ENCODE measurements around the gene MCF2L.
"Not testable (repeated sequence)": the region's sequence is repeated elsewhere in the genome, so short reads cannot be mapped to it uniquely, and the experiment has no call there.

MCF2L gene

GRCh38 chr13:113105921-113106452, 137.0 kb downstream of the MCF2L start:
- no peak for TF ChIP-seq CTCF (IDR thresholded peaks at IDR 0.05; ENCODE audit: borderline replicate concordance, control extremely low read depth, extremely low read depth, insufficient read depth, missing control alignments)
- in situ Hi-C loops (cut with MboI; ENCODE audit: low sequenced_read_pairs, unreplicated experiment): no loop called here
- DNase-seq (ENCODE audit: low spot score): no peak

- TF ChIP-seq CTCF (IDR thresholded peaks at IDR 0.05; ENCODE audit: borderline replicate concordance, control extremely low read depth, extremely low read depth, insufficient read depth, missing control alignments): no peak
- no peak for DNase-seq (ENCODE audit: low spot score)
- in situ Hi-C loops (cut with MboI; ENCODE audit: low sequenced_read_pairs, unreplicated experiment): no loop called here
Observed at GRCh38 chr13:113106711-113107351, 137.8 kb downstream of the MCF2L start.

GRCh38 chr13:113108521-113108920, 139.5 kb downstream of the MCF2L start:
- in situ Hi-C loops (cut with MboI; ENCODE audit: low sequenced_read_pairs, unreplicated experiment); DNase-seq (ENCODE audit: low spot score): not testable (repeated sequence)

- in situ Hi-C loops (cut with MboI; ENCODE audit: low sequenced_read_pairs, unreplicated experiment): no loop called here
- TF ChIP-seq CTCF (IDR thresholded peaks at IDR 0.05; ENCODE audit: borderline replicate concordance, control extremely low read depth, extremely low read depth, insufficient read depth, missing control alignments): no peak
- DNase-seq (ENCODE audit: low spot score): no peak
Observed at GRCh38 chr13:113109151-113110047, 140.4 kb downstream of the MCF2L start.

- TF ChIP-seq CTCF (IDR thresholded peaks at IDR 0.05; ENCODE audit: borderline replicate concordance, control extremely low read depth, extremely low read depth, insufficient read depth, missing control alignments): no peak
- DNase-seq (ENCODE audit: low spot score): no peak
- in situ Hi-C loops (cut with MboI; ENCODE audit: low sequenced_read_pairs, unreplicated experiment): no loop called here
Observed at GRCh38 chr13:113110048-113110851, 141.2 kb downstream of the MCF2L start.

GRCh38 chr13:113110852-113111315, 141.9 kb downstream of the MCF2L start:
- no peak for DNase-seq (ENCODE audit: low spot score)
- in situ Hi-C loops (cut with MboI; ENCODE audit: low sequenced_read_pairs, unreplicated experiment): no loop called here
- no peak for TF ChIP-seq CTCF (IDR thresholded peaks at IDR 0.05; ENCODE audit: borderline replicate concordance, control extremely low read depth, extremely low read depth, insufficient read depth, missing control alignments)

- DNase-seq (ENCODE audit: low spot score); in situ Hi-C loops (cut with MboI; ENCODE audit: low sequenced_read_pairs, unreplicated experiment): not testable (repeated sequence)
Observed at GRCh38 chr13:113111821-113112220, 142.8 kb downstream of the MCF2L start.

GRCh38 chr13:113112475-113112874, 143.5 kb downstream of the MCF2L start:
- DNase-seq (ENCODE audit: low spot score); in situ Hi-C loops (cut with MboI; ENCODE audit: low sequenced_read_pairs, unreplicated experiment): not testable (repeated sequence)
